Right hindlimb (tissue), 1 donor: Measurements from ENCODE around the gene PIAS4.
"Not testable (repeated sequence)": the region's sequence is repeated elsewhere in the genome, so short reads cannot be mapped to it uniquely, and the experiment has no call there.

ENCODE experiments used
- DNase-seq: peaks from one replicate; pipeline ENCODE4 v3.0.0-alpha.2; 2018

The PIAS4 gene

DNA sequence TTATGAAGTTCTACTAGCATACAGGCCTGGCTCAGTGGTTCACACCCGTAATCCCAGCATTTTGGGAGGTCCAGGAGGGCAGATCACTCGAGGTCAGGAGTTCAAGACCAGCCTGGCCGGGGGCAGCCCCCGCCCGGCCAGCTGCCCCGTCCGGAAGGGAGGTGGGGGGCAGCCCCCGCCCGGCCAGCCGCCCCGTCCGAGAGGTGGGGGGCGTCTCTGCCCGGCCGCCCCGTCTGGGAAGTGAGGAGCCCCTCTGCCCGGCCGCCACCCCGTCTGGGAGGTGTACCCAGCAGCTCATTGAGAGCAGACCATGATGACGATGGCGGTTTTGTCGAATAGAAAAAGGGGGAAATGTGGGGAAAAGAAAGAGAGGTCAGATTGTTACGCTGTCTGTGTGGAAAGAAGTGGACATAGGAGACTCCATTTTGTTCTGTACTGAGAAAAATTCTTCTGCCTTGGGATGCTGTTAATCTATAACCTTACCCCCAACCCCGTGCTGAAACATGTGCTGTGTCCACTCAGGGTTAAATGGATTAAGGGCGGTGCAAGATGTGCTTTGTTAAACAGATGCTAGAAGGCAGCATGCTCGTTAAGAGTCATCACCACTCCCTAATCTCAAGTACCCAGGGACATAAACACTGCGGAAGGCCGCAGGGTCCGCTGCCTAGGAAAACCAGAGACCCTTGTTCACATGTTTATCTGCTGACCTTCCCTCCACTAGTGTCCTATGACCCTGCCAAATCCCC is 8.7 kb upstream of the PIAS4 start:
- DNase-seq = not testable (repeated sequence)

DNA sequence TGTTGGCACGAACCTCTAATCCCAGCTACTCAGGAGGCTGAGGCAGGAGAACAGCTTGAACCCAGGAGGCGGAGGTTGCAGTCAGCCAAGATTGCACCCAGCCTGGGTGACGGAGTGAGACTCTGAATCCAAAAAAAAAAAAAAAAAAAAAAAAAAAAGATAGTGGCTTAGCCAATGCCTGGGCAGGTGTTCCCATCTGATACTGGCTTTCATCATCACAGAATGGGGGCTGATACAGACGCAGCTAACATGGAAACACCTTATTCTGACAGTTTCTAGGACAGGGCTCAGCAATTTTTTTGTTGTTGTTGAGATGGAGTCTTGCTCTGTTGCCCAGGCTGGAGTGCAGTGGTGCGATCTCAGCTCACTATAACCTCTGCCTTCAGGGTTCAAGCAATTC is 6.7 kb upstream of the PIAS4 start:
- DNase-seq = not testable (repeated sequence)

DNA sequence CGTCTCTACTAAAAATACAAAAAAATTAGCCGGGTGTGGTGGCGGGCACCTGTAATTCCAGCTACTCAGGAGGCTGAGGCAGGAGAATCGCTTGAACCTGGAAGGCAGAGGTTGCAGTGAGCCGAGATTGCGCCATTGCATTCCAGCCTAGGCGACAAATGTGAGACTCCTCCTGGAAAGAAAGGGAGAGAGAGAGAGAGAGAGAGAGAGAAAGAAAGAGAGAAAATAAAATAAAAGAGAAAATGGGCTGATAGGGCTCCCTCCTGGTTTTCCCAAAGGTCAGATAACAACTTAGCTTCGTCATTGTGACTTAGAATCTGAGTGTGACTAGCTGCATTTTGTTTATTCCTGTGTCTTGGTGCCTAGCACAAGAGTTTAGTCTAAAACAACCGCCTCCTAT is 2.1 kb upstream of the PIAS4 start:
- not testable (repeated sequence) for DNase-seq

DNA sequence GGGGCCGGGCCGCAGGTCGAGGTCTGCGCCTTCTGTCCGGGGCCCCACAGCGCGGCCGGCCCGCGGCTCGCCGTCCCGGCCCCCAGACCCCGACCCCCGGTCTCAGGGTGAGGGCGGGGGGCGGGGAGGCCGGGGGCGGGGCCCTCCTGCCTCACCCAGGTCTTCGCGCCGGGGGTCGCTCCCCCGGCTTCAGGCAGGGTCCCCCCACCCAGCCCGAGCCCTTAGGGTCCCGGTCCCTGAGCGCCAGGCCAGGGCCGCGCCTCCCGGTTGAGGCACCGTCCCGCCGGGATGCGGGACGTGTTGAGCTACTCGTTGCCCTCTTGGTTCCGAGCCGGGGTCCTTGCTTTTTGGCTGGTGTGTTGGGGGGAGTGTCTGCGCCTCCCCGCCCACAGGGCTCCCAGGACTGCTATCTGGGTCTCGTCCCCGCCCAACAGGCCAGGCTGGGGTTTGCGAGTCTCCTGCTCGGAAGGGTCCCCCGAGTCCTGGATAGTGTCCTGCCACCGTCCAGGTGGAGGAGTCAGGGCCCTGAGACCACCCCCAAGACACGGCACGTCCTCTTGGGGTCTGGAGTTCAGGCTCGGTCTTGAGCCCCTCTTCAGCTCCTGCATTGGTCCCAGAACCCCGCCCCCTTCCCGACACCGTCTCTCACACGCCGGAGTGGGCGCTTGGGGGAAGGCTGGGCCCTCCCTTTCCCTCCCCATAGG is 452 bp downstream of the PIAS4 start:
- peak; percentile 63 for DNase-seq

DNA sequence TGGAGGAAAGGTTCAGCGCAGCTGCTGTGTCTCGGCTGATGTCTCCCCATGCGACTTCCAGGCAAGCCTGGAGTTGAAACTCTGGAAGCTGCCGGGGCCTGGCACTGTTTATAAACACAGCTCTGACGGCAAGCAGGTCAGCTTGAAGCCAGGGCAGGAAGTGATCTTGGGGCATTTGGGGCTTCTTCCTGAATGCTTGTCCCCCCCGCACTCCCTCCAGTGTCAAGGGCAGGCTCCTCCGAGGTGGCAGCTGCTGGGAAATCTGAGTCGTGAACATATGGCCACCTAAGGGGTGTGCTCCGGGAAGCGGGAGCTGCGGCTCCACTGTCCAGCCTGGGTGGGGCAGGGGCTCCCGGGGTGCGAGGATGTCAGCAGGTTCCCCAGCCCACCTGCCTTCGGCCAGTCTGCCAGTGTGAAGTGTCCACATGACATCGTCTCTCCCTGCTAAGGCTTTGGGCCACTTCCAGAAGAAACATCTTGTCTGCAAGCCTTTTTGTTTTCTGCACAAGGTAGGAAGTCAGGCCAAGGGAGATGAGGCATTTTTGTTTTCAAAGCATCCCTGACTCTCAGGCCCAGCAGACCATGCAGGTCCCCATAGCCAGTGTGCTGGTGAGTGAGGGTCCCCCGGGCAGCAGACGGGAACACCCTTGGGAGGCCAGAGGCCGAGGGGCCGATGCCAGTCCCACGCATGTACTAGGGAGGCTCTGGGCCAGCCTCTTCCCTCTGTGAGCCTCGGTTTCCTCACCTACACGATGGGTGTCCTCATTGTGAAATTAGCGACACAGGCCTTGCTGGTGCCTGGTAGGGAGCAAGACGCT is 2.7 kb downstream of the PIAS4 start:
- peak; percentile 57 for DNase-seq

DNA sequence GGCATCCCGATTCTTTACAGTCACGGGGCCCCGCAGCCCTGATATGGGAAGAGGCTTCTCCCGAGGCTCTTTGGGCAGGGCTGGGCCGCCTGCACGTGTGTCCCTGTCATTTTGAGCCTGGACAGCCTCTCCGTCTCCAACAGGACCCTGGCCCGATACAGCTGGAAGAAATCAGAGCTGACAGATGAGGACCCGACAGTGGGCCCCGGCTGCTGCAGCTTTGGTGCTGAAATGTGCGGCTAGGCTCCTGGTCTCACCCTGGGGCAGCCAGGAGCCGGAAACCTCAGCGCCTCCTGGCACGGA is 3.2 kb downstream of the PIAS4 start:
- no peak for DNase-seq

DNA sequence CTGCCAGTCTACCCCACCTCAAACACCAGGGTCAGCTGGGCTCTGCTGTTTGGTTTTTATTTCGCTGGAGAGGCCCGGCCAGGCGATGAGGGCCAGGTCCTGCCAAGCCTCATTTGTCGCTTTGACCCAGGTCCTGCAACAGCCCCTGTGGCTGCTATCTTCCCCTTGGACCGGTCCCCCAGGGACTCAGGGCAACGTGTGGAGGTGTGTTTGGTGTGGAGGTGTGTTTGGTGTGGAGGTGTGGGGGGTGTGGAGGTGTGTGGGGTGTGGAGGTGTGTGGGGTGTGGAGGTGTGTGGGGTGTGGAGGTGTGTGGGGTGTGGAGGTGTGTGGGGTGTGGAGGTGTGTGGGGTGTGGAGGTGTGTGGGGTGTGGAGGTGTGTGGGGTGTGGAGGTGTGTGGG is 3.9 kb downstream of the PIAS4 start:
- DNase-seq = not testable (repeated sequence)

DNA sequence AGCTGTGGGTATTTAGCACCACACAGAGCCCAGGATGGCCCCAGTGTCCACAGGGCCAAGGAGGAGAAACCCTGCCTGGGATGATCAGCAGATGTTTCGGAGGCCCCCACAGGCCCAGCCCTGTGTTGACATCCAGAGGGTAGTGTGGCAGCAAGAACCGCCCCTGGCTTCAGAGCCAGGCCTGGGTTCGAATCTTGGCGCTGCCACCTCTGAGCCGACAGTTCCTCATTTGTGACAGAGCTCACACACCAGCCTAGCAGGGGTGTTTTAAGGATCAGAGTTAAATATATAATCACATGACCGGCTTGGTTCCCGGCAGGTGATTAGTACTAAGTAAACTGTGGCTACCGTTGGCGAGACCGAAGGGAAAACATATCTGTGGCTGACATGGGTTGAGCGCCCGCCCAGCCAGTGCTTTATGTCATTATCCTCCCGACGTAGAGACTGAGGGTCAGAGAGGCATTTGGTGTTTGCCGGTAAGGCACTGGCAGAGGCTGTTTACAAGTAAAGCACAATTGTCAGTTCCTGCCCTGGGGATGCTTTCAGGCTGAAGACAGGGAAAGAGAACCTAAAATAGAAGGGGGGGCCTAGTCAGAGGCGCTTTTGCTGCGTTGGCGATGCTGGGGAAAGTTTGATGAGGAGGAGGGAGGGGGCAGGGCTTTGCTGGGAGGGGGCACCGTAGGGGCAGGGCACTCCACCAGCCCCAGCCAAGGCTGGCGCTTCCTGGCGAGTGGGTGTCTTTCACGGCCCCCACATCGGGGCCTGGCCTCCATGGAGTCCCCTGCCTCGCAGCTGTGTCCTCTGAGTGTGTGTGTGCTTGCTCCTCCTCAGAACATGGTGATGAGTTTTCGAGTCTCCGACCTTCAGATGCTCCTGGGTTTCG is 4.8 kb downstream of the PIAS4 start:
- no peak for DNase-seq

DNA sequence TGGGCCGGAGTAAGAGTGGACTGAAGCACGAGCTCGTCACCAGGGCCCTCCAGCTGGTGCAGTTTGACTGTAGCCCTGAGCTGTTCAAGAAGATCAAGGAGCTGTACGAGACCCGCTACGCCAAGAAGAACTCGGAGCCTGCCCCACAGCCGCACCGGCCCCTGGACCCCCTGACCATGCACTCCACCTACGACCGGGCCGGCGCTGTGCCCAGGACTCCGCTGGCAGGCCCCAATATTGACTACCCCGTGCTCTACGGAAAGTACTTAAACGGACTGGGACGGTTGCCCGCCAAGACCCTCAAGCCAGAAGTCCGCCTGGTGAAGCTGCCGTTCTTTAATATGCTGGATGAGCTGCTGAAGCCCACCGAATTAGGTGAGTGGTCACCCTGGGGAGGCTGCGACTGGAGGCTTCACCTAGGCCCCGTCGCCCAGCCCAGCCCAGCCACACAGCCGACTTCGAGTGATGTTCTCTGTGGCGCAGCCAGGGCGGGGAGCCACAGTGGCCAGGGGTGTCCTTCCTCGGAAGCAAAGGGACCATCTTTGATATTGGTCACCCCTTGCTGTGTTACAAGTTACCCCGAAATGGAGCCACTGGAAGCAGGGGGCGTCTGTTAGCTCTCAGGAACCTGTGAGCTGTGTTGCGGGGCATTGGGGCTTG is 5.6 kb downstream of the PIAS4 start:
- no peak for DNase-seq

DNA sequence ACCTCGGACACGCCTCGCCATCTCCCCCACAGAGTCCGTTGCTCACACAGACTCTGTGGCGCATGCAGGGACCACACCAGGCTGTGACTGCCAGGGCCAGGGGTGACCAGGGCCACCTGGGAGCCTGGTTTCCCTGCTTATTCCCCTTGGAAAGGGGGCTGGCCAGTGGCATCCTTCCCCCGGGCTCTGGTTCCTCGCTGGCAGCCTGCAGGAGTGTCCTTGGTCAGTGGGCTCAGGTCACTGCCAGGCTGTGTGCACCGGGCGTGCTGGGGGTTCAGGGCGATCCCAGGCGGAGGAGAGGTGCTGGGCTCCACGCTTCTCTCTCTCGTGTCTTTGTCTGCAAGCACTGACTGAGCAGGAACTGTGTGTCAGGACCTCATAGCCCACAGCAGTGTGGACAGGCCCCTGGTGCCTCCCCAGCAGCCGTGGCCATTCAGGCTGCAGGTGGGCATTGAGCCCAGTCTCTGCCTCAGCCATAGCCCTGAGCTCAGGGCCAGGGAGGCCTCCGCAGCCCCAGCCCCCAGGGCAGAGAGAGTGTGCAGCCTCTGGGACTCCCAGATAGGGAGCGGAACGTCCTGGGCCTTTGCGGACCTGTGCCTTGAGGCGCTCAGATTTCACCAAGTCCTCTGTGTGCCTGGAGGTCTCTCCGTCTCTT is 6.5 kb downstream of the PIAS4 start:
- DNase-seq = no peak

DNA sequence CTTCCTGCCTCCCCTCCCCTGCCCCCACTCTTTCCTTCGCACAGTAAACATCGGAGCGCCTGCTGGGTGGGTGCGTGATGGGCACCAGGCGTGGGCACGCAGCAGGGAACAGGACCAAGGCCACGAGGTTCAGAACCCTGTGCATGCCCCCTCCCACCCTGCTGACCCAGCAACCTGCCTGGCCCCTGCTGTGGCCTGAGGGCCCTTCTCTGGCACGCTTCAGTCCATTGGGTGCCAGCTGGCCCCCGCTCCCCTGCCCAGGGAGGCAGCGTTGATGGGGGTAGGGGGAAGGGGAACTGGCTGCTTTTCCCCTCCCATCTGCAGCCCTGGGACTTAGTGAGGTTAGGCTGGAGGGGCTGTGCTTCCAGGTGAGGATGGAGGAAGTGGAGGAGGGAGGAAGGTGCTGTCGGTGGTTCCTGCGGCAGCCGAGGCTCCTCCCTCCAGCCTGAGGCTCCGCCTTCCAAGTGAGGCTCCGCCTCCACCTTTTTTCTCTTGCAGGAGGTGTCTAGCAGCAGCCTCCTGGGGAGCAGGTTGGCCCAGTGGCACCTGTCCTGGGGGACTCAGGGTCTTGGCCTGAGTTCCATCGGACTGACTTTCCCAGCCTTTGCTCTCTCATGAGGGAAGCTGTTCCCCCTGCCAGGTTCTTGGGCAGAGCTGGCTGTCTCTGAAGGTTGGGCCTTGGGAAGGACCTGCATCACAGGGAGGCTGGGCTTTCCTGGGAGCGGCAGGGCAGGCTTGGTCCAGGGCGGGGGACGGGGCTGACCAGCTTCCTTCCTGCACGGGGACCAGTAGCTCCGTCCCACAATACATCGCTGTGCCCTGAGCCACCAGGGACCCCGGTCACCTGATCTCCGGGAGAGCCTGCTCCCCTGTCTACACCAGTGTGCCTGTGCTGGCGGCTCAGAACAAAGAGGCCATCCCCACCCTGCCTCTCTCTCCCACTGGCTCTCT is 7.3 kb downstream of the PIAS4 start:
- DNase-seq = no peak

DNA sequence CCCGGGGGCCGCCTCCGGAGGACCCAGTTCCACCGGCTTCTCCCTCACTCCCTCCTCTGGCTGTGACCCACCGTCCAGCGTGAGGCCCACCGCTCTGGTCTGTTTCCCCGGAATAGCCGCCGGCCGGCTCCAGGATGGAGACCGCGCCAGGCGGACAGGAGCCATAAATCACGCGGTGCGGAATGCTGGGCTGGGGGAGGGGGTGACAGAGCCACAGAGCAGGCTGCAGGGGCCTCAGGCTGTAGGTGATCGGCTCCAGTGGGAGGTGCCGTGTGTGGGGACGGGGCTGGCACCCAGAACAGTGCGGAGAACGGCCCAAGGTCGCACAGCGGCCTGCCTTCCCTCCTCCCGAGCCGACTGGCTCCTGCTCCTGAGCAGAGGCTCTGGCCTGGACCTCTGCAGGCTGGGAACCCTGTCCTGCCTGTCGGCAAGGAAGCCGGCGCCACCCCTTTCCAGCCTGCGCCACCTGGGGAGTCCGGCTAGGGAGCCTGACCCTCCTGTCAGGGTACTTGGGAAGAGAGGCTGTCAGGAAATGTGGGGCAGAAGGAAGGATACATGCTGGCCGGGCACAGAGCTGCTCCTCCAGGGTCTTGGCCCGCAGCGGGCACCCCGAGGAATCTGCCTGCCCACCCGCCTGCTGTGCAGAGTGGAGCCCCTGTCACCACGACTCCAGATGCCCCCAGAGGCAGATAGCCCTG is 8.3 kb downstream of the PIAS4 start:
- no peak for DNase-seq

DNA sequence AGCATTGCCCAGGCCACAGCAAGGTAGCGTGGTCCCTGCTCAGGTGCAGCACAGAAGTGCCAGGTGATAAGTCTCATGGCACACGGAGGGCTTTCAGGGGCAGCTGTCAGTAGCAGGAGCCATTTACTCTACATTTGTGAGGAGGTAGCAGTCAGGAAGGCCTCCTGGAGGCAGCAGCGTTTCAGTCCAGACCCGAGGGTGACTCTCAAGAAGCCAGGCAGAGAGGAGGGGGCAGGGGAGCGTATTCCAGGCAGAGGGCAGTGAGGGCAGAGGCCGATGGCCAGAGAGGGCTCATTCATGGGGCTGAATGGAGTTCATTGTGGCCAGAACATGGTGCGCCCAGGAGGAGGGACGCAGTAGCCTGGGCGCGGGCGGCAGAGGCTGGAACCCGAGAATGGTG is 8.9 kb downstream of the PIAS4 start:
- DNase-seq = no peak

DNA sequence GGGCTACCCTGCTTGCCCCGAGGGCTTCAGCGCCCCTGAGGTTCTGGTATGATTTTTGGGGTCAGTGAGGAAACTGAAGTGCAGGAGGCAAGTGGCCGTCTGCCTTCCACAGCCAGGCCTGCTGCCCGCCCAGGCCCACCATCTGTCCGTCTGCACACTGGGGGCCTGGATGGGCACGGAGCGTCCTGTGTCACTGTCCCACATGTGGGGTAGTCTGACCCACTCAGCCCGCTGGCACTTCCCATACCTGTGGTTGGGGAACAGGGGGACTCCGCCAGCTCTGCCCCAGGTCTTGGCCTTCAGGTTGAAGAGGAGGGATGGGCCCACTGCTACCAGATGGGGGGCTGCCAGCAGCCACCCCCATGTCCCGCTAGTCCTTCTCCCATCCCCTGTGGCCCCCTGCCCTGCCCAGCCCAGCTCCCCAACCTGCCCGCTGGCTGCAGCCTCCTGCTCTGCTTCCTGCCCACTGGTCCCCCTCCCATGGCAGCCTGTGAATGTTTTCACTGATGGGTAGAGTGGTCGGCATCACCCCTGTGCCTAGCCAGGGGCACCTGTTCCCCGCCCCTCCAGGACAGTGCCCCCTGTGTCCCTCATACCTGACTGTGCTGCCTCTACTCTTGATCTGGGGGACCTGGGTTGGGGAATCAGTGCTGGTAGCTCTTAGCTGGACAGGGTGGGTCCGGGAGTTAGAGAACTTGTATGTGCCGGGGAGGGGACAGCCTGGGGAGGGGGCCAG is 9.5 kb downstream of the PIAS4 start:
- no peak for DNase-seq

DNA sequence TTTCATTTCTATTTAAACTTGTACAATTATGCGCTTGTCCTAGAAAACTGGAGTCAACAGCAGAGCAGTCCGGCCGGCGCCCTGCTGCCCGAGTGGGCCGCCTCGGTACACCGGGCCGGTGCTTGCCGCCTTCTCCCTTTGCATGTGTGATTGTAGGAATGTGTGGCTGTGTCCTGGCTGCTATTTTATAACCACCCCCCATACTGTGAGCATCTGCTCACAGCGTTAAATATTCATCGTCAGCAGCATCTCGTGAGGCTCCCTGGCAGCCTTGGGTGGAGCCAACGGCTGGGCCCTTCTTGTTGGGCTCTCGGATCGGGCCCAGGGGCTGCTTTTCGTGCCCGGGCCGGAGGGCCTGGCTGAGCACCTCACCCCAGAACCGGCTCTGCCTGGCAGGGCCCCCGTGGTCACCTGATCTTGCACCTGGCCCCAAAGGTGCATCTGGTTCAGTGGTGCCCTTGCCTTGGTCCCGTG is 10.6 kb downstream of the PIAS4 start:
- DNase-seq = no peak

DNA sequence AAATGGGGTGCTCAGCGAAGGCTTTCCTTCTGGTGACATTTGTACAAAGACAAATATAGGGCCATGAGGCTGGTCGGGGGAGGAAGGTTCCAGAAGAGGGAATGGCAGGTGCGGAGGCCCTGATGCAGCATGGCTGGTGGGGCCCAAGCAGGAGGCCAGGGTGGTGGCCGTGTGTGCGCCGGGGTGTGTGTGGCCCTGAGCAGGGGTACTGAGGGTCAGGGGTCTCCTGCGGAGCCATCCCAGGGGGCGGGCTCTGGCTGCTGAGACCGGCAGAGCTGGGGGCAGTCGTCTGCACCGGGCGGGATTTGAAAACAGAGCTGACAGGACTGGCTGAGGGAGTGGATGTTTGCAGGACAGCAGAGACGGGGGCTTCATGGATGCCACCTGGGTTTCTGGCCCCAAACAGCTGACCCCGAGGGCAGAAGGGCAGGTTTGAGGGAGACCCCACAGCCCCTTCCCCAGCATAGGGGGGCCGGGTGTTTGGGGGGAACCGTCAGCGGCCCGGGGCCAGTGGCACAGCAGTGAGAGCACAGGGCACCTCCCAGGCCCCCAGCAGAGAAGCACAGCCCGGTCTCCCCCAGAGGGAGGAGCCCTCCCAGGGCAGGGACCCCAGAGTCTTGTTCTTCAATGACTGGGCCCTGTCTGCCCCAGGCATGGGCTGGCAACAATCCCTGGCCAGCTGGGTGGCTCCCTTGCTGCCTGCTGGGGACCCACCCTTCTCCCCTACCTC is 11.4 kb downstream of the PIAS4 start:
- no peak for DNase-seq

DNA sequence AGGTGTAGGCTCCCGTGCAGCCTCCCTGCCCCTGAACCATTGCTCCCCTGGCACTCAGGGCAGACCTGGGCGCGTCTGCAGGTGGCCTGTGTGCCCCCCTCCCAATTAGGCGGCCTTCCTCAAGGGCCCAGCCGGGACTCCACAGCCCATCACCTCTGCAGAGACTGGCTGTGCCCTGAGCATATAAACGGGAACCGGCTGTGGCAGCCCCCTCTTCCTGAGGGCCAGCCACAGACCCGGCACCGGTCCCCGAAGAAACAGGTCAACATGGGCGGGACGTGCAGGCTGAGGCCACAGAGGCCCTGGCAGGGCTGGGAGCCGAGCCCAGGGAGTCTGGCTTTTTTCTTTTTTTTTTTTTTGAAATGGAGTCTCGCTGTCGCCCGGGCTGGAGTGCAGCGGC is 12.0 kb downstream of the PIAS4 start:
- no peak for DNase-seq
